Fibroblast of pulmonary artery (primary cell): Measurements from ENCODE around the gene RAB30.

Experiments used
- DNase-seq: peaks from one replicate; pipeline ENCODE4 v3.0.0-alpha.2; 2010; ENCODE audit warnings: low read depth
- H3K4me3 ChIP-seq: replicated peaks from 2 replicates; pipeline ENCODE4 v1.5.1; 2011; ENCODE audit warnings: low read depth, mild to moderate bottlenecking, control low read depth, low read length, moderate library complexity
- TF ChIP-seq, protein P1 (sequence below): IDR thresholded peaks from 2 replicates; pipeline ENCODE4 v1.5.1; 2011; ENCODE audit warnings: mild to moderate bottlenecking, control low read depth, low read length, inconsistent platforms; ENCODE audit errors: missing control alignments

The RAB30 gene

GRCh38 chr11:83041126-83041525 is 30.6 kb downstream of the RAB30 start:
- DNase-seq, result no peak
- TF ChIP-seq, protein P1, sequence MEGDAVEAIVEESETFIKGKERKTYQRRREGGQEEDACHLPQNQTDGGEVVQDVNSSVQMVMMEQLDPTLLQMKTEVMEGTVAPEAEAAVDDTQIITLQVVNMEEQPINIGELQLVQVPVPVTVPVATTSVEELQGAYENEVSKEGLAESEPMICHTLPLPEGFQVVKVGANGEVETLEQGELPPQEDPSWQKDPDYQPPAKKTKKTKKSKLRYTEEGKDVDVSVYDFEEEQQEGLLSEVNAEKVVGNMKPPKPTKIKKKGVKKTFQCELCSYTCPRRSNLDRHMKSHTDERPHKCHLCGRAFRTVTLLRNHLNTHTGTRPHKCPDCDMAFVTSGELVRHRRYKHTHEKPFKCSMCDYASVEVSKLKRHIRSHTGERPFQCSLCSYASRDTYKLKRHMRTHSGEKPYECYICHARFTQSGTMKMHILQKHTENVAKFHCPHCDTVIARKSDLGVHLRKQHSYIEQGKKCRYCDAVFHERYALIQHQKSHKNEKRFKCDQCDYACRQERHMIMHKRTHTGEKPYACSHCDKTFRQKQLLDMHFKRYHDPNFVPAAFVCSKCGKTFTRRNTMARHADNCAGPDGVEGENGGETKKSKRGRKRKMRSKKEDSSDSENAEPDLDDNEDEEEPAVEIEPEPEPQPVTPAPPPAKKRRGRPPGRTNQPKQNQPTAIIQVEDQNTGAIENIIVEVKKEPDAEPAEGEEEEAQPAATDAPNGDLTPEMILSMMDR, result no peak
- no peak overlapping the region for H3K4me3 ChIP-seq

DNA sequence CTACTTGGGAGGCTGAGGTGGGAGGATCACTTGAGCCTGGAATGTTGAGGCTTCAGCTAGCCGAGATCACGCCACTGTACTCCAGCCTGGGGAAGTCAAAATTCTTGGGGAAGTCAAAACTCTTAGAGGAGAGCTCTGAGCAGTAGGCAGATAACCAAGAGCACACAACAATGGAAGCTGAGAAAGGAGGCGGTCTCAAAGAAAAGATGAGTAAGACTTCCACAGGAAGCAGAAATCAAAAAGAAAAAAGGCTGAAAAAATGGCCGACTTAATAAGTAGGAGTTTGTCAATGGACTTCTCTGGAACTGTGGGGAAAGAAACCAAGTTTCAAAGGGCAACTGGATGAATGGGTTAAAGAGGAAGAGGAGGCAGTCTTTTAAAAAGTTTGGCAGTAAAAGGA is 32.1 kb downstream of the RAB30 start:
- TF ChIP-seq, protein P1, result no peak
- no peak overlapping the region for H3K4me3 ChIP-seq
- peak; percentile 49 for DNase-seq

- H3K4me3 ChIP-seq, result no peak overlapping the region
- no peak for DNase-seq
- TF ChIP-seq, protein P1, result no peak
Measured at GRCh38 chr11:83037877-83038276, 33.8 kb downstream of the RAB30 start.

- no peak overlapping the region for H3K4me3 ChIP-seq
- no peak for DNase-seq
- TF ChIP-seq, protein P1, result no peak
Measured at GRCh38 chr11:83036701-83037100, 35.0 kb downstream of the RAB30 start.

GRCh38 chr11:83035070-83035854 is 36.4 kb downstream of the RAB30 start:
- DNase-seq, result peak; percentile 42
- no peak overlapping the region for H3K4me3 ChIP-seq

DNA sequence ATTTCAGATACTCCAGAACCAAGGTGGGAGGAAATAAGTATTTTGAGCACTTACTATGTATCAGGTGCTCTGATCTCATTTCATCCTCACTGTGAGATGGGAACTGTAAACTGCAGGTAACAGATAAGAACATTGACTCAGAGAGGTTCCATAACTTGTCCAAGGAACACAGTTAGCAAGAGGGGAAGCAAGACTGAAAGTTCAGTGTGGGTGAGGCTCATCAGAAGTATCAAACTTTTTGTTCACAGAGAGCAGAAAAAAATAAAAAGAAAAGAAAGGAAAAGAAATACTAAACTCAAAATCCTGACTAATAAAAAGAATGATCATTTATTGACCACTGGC is 37.1 kb downstream of the RAB30 start:
- TF ChIP-seq, protein P1, result no peak
- H3K4me3 ChIP-seq, result no peak overlapping the region
- no peak for DNase-seq

More at GRCh38 chr11:83035070-83035854, 36.4 kb downstream of the RAB30 start:
- TF ChIP-seq, protein P1, result no peak

- peak overlapping the region; percentile 11 for H3K4me3 ChIP-seq
- TF ChIP-seq, protein P1, result no peak
- peak; percentile 63 for DNase-seq
Measured at GRCh38 chr11:83033972-83034672, 37.6 kb downstream of the RAB30 start.
